ENCODE results near the gene FOXS1. TPM values are rescaled to one million over a fixed set of nuclear protein-coding genes. Genes with fewer than 3 reads are reported as not detected.
A peak's percentile ranks its signal among the peaks of the same experiment; 100 is the strongest.

Gene FOXS1
- total RNA-seq, 4 donors from 2014 or later, result 3.0 to 11.8 (median 8.0) TPM

GRCh38 chr20:31844737-31845299 lies 586 bp downstream of the FOXS1 start:
- WGBS, 2 donors, result 65 to 91% methylated on average over 6 to 27 of the region's 28 CpGs
- DNase-seq (ENCODE audit: low spot score in 2 of 2), result no peak
- H3K9me3 ChIP-seq, result no peaks in the 10 kb centered on the region
- peak overlapping the region; percentile 21 to 54 (median 32) for H3K4me3 ChIP-seq
- no peaks in the 10 kb centered on the region for H3K36me3 ChIP-seq
- peaks cover 0 to 5% of the 10 kb centered on the region in 2 donors for H3K27me3 ChIP-seq
- H3K4me1 ChIP-seq, result peaks cover 0 to 59% (median 12%) of the 10 kb centered on the region in 4 donors
- TF ChIP-seq CTCF (IDR thresholded peaks at IDR 0.05) (no peak), EP300 (IDR thresholded peaks at IDR 0.05) (no peak), POLR2A (IDR thresholded peaks at IDR 0.05) (no peak)
- peak overlapping the region in 3 of 4 donors; percentile 56 to 82 (median 73) for H3K27ac ChIP-seq

- TF ChIP-seq POLR2A (IDR thresholded peaks at IDR 0.05) (no peak), EP300 (IDR thresholded peaks at IDR 0.05) (no peak), CTCF (IDR thresholded peaks at IDR 0.05) (no peak)
- Histone ChIP-seq H3K4me3 (peak overlapping the region; percentile 21 to 54 (median 32)), H3K4me1 (peaks cover 0 to 68% (median 12%) of the 10 kb centered on the region in 4 donors)
Measured at GRCh38 chr20:31843881-31844280, 1.5 kb downstream of the FOXS1 start.

GRCh38 chr20:31843288-31843687 lies 2.1 kb downstream of the FOXS1 start:
- Histone ChIP-seq H3K27ac (peak overlapping the region in 2 of 4 donors; percentile 73 to 82), H3K4me3 (peak overlapping the region in 2 of 4 donors; percentile 29 to 54), H3K27me3 (no peaks in the 10 kb centered on the region), H3K9me3 (no peaks in the 10 kb centered on the region), H3K36me3 (no peaks in the 10 kb centered on the region), H3K4me1 (peaks cover 0 to 74% (median 14%) of the 10 kb centered on the region in 4 donors)
- WGBS, 2 donors, result 38 to 56% methylated on average over 5 to 6 of the region's 6 CpGs
- DNase-seq (ENCODE audit: low spot score in 2 of 2), result no peak
- no peak for TF ChIP-seq POLR2A (IDR thresholded peaks at IDR 0.05)
- TF ChIP-seq CTCF (IDR thresholded peaks at IDR 0.05), result no peak
- TF ChIP-seq EP300 (IDR thresholded peaks at IDR 0.05), result no peak

More at GRCh38 chr20:31843881-31844280, 1.5 kb downstream of the FOXS1 start:
- Histone ChIP-seq H3K27ac (peak overlapping the region in 2 of 4 donors; percentile 73 to 82), H3K27me3 (no peaks in the 10 kb centered on the region), H3K36me3 (no peaks in the 10 kb centered on the region), H3K9me3 (no peaks in the 10 kb centered on the region)
- WGBS, 2 donors, result 63 to 68% methylated on average over 2 to 5 of the region's 5 CpGs
- DNase-seq (ENCODE audit: low spot score in 2 of 2), result no peak

- H3K36me3 ChIP-seq, result no peaks in the 10 kb centered on the region
- H3K9me3 ChIP-seq, result no peaks in the 10 kb centered on the region
- WGBS, 2 donors, result 19 to 27% methylated on average over 9 to 12 of the region's 12 CpGs
- peak in 1 of 2 donors; percentile 36 for DNase-seq (ENCODE audit: low spot score in 2 of 2)
- peak overlapping the region in 2 of 4 donors; percentile 73 to 82 for H3K27ac ChIP-seq
- TF ChIP-seq POLR2A (IDR thresholded peaks at IDR 0.05) (no peak), EP300 (IDR thresholded peaks at IDR 0.05) (no peak), CTCF (IDR thresholded peaks at IDR 0.05) (no peak)
- H3K4me1 ChIP-seq, result peaks cover 0 to 80% (median 19%) of the 10 kb centered on the region in 4 donors
- H3K4me3 ChIP-seq, result peak overlapping the region in 1 of 4 donors; percentile 54
- no peaks in the 10 kb centered on the region for H3K27me3 ChIP-seq
Measured at GRCh38 chr20:31842471-31843157, 2.8 kb downstream of the FOXS1 start.

- no peaks in the 10 kb centered on the region for H3K27me3 ChIP-seq
- H3K4me1 ChIP-seq, result peaks cover 0 to 87% (median 26%) of the 10 kb centered on the region in 4 donors
- TF ChIP-seq CTCF (IDR thresholded peaks at IDR 0.05) (no peak), POLR2A (IDR thresholded peaks at IDR 0.05) (no peak), EP300 (IDR thresholded peaks at IDR 0.05) (no peak)
- H3K27ac ChIP-seq, result peak overlapping the region in 2 of 4 donors; percentile 71 to 73
- DNase-seq (ENCODE audit: low spot score in 2 of 2), result no peak
- H3K9me3 ChIP-seq, result no peaks in the 10 kb centered on the region
- no peaks in the 10 kb centered on the region for H3K36me3 ChIP-seq
- 33 to 50% methylated on average over 3 to 8 of the region's 8 CpGs for WGBS, 2 donors
- H3K4me3 ChIP-seq, result no peak overlapping the region
Measured at GRCh38 chr20:31841928-31842327, 3.5 kb downstream of the FOXS1 start.

Data from tibial nerve (tissue), 4 donors.